GM12892 (cell line): ENCODE measurements around the gene UNG.

Experiments used
- POLR2AphosphoS5 ChIP-seq: IDR thresholded peaks from 2 replicates; pipeline ENCODE4 v1.6.1; 2011; ENCODE audit warnings: low read depth, low read length, control low read depth
- TAF1 ChIP-seq: IDR thresholded peaks from 2 replicates; pipeline ENCODE4 v1.6.1; 2011; ENCODE audit warnings: low read depth, mild to moderate bottlenecking, control low read depth, low read length, borderline replicate concordance

DNA sequence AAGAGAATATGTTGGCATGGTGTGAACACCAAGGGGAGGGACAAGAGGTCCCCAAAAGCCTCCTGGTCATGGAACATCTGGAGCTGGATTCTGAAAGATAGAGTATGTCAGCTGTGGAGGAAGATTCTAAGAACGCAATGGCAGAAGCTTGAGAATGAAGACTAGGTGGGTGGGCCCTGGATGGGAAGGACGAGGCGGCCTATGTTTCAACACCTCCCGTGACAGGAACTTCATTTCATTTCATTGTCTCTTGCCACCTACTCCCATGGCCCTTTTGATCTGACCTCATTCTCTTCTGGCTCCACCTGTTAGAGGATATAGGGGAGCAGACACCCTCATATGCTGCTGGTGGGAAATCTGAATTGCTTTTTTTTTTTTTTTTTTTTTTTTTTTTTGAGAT is 3.3 kb downstream of the UNG start:
- TF ChIP-seq POLR2AphosphoS5 (no peak), TAF1 (no peak)
